GM21526 (cell line): ENCODE results near the gene SLCO4A1.

Source experiments
- ATAC-seq: cut with Tn5 transposase; IDR thresholded peaks from one replicate; pipeline ENCODE4 v1.9.1; 2021; ENCODE audit warnings: moderate library complexity; ENCODE audit not compliant: unreplicated experiment, low FRiP score

Gene SLCO4A1

GRCh38 chr20:62606551-62607201, 35.6 kb upstream of the SLCO4A1 start:
- ATAC-seq = no peak

DNA sequence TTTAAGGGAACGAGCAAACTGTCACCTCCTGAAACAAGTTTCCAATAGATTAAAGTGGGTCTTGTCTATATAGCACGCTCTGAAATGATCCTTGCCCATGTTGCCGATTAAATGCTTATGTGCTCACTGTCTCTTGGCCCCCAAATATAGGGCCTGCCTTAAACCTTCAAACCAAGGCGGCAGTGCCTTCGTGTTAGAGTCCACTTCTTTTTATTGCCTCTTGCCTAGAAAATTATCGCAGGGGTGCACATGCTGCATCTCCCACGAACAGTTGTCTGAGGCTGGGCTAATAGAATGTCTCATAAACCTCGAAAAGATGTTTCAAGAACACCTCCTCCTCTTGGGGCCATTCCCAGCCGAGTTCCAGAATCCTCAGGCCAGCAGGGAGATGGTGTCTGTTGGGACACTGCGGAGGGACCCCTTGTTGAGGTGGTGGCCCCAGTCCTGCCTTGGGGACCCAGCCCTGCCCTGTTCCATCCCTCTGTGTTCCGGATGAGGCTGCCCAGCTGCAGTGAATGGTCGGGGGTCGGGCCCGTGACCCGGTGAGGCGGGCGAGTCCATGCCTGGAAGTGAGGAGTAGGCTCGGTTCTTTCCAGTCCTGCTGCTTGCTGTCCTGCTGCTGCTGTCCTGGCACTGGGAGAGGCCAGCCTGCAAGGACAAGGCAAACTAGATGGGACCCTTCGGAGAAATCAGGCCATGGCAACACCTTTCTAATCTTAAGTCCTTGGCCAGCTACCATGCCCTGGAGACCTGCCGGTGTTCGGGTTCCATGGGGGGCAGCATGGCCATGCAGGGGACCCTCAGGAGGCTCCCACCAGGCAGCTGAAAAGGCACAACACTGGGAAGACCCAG, 34.7 kb upstream of the SLCO4A1 start:
- no peak for ATAC-seq

DNA sequence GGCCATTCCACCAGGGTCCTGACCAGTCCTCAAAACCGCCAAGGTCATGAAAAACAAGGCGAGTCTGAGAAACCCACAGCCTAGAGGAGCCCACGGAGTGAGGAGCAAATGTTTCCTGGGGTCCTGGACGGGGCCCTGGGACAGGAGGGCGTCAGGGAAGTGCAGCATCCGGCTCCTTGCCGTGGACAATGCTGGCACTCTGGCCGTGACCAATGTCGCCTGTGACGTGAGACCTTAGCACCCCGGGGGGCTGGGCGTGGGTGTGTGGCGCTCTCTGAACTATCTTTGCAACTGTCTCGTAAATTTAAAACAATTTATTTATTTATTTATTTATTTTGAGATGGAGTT, 34.1 kb upstream of the SLCO4A1 start:
- ATAC-seq = no peak

DNA sequence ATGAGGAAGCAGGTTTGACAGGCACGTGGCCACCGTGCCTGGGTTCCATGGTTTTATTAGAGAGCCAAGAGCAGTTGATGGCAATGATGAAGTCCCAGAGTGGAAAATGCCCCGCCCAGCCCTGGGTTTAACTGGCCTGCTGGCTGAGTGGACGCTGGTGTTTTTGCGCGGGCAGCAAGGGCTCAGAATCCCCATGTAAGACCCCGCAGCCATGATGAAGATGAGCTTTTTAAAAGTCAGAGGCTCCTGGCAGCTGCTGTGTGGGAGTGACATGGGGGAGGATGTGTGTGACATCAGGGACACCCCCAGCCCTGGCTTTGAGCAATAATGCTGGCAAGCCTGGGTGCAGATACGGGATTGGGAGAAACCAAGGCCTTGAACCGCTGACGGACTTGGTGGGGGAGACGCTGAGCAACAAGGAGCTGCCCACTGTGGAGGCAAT, 33.0 kb upstream of the SLCO4A1 start:
- no peak for ATAC-seq

DNA sequence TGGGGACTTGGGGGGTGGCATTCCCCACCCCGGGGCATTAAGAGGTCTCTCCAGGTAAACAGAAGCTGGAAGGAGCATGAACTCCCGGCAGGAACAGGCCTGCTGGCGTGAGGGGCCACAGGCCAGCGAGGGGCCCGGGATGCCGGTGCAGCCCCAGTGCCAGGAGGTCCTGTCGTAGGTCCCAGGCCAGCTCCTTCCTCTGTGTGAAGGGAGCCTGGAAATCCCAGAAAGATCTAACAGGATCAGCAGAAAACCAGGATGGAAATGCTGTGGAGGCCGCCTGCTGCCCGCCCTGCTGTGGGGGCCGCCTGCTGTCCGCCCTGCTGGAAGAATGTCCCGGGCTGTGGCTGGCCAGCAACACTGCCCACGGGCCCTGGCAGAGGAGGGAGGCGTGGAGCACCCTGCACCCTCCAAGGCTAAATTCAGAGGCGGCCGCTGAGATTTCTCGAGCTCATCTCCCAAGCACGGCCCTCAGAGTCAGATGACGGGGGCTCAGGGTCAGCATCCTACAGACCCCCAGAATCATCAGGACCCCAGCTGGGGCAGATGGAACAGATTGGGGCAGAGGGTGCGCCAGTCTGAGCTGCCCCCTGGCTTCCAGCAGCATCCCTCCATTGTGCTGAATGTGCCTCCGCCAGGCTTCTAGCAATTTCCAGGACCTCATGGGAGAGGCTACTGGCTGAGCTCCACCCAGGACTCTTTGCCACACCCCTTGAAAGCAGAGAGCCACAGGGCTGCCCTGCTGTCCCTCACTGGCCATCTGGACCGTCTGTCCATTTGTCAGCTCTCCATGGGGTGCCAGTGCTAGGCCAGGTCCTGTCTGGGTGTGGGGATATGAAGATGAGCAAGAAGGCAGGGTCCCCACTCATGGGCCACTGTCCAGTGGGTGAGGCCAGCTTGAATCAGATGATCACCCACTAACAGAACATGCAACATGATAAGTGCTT, 32.2 kb upstream of the SLCO4A1 start:
- no peak for ATAC-seq

- no peak for ATAC-seq
Measured at GRCh38 chr20:62611012-62611411, 31.3 kb upstream of the SLCO4A1 start.

DNA sequence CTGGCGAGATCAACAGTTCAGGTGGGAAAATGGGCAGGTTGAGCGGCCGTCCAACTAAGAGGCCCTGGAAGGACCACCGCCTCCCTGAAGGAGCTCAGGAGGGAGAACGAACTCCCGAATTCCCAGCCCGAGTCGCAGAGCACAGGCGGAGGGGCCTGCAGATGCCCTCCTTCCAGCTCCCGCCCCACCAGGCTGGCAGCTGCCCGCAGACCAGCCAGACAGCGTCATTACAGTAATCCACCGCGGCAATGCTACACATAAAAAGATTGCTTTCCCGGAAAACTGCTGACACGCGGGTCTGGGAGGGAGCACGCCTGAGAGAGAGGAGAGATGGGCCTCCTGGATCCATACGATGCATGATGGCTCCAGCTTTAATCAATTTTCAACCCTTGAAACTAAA, 30.5 kb upstream of the SLCO4A1 start:
- no peak for ATAC-seq

DNA sequence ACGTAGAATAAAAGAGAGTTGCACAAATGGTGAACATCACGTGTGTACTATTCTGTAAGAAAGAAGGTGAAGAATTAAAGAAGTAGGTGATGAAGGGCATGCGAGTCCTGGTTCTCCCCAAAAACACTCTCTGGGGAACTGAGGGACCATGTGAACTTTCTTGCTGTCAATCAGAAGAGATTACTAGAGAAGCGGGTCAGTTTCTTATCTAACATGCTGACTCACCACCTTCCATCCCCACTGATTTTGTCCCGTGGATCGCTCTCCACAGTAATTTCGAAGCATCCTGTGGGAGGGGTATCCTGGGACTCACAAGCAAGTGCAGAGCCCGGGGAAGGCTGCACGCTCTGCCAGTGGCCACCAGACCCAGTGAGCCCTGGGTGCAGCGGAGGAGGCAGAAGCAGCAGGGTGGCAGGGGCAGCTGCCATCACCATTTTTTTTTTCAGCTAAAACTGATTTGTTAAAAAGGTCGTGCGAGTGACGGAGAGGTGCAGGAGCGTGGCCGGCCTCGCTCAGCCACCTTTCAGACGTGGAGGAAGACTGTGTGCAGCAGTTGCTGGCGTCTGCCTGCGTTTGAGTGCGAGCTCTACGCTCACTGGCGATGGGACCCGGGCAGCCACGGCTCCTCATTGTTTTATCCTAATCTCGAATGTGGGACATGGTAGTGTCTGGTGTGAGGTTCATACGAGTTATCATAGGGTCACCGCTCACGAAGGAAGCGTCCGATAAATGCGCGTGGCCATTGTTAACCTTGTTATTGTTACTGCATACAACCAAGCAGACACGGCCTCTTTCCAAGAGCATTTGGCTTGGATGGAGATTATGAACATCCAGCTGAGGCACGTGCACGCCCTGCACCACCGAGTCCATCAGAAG, 28.0 kb upstream of the SLCO4A1 start:
- no peak for ATAC-seq

GRCh38 chr20:62614961-62615680, 27.2 kb upstream of the SLCO4A1 start:
- no peak for ATAC-seq

GRCh38 chr20:62615750-62616251, 26.5 kb upstream of the SLCO4A1 start:
- ATAC-seq = no peak

DNA sequence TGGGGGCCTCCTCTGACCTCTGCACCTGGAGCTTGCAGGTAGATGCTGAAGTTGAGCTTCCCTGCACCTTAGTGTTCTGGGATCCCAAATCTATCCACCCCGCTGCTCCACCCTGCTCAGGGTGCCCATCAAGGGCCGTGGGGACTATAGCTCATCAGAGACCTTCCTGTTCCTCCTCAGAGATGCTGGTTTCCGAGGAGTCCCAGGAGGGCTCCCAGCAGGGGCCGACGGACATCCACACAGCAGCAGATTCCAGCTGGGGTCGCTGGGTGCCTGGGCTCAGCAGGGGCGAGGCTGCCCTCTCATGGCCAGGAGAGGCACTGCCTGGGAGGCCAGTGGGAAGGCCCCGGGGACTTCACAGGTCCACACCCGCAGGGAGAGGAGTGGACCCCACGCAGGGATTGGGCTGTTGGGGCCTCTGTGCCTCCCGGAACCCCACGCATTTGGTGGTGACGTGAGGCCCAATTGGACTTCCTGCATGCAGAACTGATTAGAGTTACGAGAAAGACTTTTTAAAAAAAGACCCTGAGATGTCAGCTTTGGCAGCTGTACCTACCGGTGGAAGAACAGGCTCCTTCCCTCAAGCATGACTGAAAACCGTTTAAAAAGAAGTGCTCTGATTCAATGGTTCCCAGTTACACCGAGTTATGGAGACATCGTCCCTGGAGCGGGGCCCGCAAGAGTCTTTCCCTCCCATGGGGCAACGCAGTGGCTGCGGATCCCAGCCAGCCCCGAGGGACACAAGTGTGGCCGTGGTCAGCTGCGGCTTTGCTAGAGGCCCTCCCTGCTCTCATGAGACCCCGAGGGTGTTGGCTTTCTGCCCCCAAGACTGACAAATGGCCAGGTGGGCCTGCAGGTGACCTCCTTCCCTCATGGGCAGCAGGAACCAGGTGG, 25.3 kb upstream of the SLCO4A1 start:
- ATAC-seq = peak; percentile 60

DNA sequence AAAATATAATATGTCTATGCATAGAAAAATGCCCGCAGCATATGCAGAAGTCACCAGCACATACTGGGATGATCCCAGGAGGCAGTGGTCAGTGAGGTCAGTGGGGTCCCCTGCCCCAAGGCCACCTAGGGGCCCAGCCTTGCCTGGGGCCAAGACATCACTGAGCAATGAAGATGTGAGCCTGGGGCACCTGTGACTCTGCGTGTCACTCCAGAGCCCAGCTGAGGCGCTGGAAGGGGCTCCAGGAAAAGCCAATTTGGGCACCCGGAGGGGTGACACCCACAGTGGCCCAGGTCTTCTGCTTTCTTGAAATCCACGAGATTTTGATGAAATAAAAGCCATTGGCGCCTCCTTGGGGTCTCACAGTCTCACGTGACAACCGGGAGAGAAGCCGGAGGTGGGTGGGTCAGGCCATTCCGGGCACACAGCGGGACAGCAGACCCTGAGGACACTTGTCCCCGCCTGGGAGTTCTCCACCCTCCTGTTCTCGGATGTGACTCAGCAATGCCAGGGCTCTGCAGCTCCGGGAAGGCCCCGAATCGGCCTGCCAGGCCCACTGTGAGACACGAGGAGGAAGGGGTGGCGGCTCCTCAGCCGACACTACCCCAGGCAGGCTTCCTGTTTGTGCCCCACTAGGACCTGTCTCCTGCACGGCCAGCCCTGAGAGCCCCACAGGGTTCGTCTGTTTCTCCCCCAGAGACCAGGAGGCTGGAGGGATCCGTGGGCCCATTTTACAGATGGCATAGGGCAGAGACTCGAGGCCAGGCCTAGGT, 24.4 kb upstream of the SLCO4A1 start:
- ATAC-seq = no peak

DNA sequence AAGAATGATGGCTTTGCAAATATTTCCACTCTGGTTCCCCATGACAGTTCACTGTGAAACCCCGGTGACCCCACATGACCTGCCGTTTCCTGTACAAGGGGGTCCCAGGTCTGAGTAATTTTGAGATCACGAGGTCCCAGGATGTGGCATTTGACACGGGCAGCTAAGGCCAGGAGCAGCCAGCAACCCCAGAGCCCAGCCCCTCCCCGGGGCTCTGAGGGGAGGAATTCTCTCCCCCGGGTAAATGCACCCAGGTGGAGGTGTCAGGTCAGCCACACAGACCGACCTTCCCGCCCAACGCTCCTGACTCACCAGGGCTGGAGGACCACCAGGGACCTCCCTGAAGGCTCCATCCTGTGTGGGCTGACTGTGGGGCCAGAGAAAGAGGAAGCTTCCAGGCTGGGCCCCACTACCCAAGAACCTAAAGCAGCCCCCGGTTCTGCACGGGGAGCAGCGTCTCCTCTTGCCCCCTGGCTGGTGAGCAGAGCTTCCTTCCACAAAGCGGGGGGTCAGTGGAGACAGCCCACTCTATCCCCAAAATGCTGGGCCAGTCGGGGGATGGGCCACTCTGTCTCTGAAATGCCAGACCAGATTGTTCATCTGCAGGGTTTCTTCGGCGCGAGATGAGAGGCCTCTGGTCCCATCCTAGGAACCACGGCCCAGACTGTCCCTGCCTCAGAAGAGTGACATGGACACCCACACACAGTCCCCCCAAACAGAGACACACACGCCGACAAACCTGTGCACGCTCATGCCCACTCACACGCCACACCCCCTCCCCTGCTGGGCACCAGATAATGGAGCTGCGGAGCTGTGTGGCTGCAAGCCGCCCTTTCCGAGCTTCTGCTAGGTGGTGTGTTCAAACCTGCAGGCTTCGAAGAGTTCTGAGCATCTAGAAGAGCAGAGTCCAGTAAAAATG, 23.4 kb upstream of the SLCO4A1 start:
- no peak for ATAC-seq

DNA sequence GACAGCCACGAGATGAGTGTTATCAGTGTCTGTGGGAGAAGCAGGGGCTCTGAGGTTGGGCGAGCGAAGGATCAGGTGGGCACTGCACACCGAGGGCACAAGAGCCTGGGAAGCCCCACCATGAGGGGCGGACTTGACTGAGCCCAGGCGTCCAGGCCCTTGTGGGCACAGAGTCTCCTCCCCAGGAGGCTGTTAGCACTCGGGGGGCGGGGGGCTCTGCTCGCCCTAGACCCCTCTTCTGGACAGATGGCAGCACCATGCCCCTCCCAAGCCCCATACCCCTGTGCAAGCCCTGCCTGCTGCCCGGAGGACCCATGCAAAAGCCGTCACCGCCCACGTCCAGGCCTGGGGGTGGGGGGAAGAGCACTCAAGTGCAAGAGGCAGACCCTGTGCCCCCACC, 21.7 kb upstream of the SLCO4A1 start:
- ATAC-seq = no peak

DNA sequence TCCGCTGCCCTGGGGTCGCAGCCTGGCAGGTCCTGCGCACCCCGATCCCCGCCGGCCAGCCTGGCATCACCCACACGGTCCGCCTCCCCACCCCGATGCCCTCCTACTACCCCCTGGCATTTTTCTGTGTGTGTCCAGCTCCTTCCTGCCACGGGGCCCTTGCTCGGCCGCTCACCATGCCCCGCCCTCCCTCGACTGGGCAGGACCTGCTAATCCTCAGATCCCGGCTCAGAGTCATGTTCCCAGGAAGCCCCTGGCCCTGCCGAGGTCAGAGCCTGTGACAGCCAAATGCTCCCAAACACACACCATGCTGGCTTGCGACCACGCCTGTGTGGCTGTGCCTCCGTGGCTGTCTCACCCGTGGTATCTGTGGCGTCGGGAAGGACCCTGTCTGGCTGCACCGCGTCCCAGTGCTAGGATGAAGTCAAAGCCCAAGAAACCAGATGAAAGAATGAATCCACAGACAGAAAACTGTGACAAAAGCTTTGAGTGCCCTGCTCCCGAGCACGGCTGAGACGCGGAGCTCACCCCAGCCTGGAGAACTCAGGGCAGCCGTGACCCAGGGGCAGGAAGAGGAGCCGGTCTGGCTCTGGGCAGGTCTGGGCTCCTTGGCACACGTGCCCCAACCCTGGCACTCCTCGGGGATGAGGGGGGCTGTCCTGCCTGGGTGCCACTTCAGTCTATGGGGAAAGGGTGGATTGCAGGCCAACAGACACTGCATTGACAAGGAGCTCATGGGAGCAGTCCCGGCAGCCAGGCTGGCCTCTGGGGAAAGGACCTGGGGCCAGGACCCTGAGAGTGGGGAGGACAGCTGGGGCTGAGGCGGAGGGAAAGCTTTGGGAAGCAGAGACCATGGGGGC, 20.8 kb upstream of the SLCO4A1 start:
- no peak for ATAC-seq
